Tibial nerve (tissue), 4 donors: Measurements from ENCODE around the gene TRIM52. TPM values are rescaled to one million over a fixed set of nuclear protein-coding genes. Genes with fewer than 3 reads are reported as not detected.
"Not testable (repeated sequence)": the region's sequence is repeated elsewhere in the genome, so short reads cannot be mapped to it uniquely, and the experiment has no call there.

Experiments
- DNase-seq, 2 donors: peaks; one replicate each; pipeline ENCODE4 v3.0.0-alpha.2; 2019; ENCODE audit warnings: low spot score in 2 of 2
- H3K27ac ChIP-seq, 4 donors: fragments of 200-600 bp; sonication (generic) in 3 of 4; one replicate each; pipeline ENCODE4 v1.5.1; 2017 to 2019; ENCODE audit warnings: mild to moderate bottlenecking in 1 of 4
- H3K27me3 ChIP-seq, 2 donors: fragments of 200-600 bp; sonication (generic) in 1 of 2; one replicate each; pipeline versions ENCODE4 v1.5.1 to v1.6.0; 2017 to 2019
- H3K36me3 ChIP-seq, 3 donors: fragments of 200-600 bp; sonication (generic); one replicate each; pipeline ENCODE4 v1.5.1; 2018 to 2019
- H3K4me1 ChIP-seq, 4 donors: fragments of 200-600 bp; sonication (generic) in 3 of 4; one replicate each; pipeline ENCODE4 v1.5.1; 2017 to 2019
- H3K4me3 ChIP-seq, 4 donors: fragments of 200-600 bp; sonication (generic) in 3 of 4; one replicate each; pipeline ENCODE4 v1.5.1; 2017 to 2019; ENCODE audit warnings: mild to moderate bottlenecking in 1 of 4, moderate library complexity in 1 of 4
- H3K9me3 ChIP-seq, 4 donors: fragments of 200-600 bp; sonication (generic) in 3 of 4; one replicate each; pipeline ENCODE4 v1.5.1; 2017 to 2019
- EP300 ChIP-seq, 2 donors: sonication (generic); formaldehyde crosslinking; IDR thresholded peaks; one replicate each; pipeline ENCODE4 v1.6.1; 2017; ENCODE audit warnings: antibody characterized with exemption in 2 of 2, mild to moderate bottlenecking in 1 of 2
- POLR2A ChIP-seq, 2 donors: fragments of 450-650 bp; IDR thresholded peaks; one replicate each; pipeline ENCODE4 v1.6.1; 2017; ENCODE audit warnings: antibody characterized with exemption in 2 of 2, mild to moderate bottlenecking in 2 of 2, moderate library complexity in 2 of 2
- WGBS, 2 donors: methylation state at CpG; one replicate each; pipeline ENCODE4 v1.1.5; 2018; 5-methylcytosine and 5-hydroxymethylcytosine counted together
- total RNA-seq, 4 donors: library from RNA; depleted of rRNA; stranded (reverse); fragments of >200 nt; gene quantifications; one replicate each; pipeline ENCODE4 v1.1.0, GENCODE V29; 2016
- TF ChIP-seq, protein P1 (sequence below), 5 experiments: fragments of 200-600 bp in 3 of 5; fragments of 450-650 bp in 2 of 5; sonication (generic) in 3 of 5; IDR thresholded peaks; one replicate each; pipeline ENCODE4 v1.5.1; 2016 to 2019; ENCODE audit warnings: antibody characterized with exemption in 5 of 5, mild to moderate bottlenecking in 3 of 5, moderate library complexity in 2 of 5

Gene TRIM52
- total RNA-seq, 4 donors from 2014 or later: 12.3 to 20.3 (median 16.4) TPM

DNA sequence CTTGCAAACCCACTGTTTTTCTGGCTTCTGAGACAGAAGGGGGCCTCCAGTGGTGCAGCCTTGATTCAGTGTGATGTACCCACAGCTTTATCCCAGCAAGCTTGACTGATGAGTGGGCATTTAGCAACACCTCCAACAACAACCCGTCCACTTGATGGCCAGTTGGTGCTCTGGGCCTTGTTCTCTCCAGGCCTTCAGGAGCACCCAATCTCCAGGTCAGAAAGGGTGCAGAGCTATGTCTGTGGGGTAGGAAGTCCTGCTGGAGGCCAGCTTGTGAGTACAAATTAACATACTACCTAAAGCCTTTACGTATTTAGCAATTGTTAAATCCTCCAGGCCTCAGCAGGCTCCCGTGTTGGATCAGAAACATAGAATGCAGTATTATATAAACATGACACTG lies 10.1 kb upstream of the TRIM52 start:
- peaks cover 0 to 20% (median 0%) of the 10 kb centered on the region in 3 donors for H3K36me3 ChIP-seq
- 89 to 91% methylated on average over 3 of the region's 3 CpGs for WGBS, 2 donors
- no peaks in the 10 kb centered on the region for H3K9me3 ChIP-seq
- H3K27ac ChIP-seq: no peak overlapping the region
- TF ChIP-seq, protein P1, sequence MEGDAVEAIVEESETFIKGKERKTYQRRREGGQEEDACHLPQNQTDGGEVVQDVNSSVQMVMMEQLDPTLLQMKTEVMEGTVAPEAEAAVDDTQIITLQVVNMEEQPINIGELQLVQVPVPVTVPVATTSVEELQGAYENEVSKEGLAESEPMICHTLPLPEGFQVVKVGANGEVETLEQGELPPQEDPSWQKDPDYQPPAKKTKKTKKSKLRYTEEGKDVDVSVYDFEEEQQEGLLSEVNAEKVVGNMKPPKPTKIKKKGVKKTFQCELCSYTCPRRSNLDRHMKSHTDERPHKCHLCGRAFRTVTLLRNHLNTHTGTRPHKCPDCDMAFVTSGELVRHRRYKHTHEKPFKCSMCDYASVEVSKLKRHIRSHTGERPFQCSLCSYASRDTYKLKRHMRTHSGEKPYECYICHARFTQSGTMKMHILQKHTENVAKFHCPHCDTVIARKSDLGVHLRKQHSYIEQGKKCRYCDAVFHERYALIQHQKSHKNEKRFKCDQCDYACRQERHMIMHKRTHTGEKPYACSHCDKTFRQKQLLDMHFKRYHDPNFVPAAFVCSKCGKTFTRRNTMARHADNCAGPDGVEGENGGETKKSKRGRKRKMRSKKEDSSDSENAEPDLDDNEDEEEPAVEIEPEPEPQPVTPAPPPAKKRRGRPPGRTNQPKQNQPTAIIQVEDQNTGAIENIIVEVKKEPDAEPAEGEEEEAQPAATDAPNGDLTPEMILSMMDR (IDR thresholded peaks at IDR 0.05): no peak
- no peak for TF ChIP-seq POLR2A (IDR thresholded peaks at IDR 0.05)
- no peak for TF ChIP-seq EP300 (IDR thresholded peaks at IDR 0.05)
- H3K27me3 ChIP-seq: no peaks in the 10 kb centered on the region
- H3K4me1 ChIP-seq: no peaks in the 10 kb centered on the region
- DNase-seq: peak in 1 of 2 donors; percentile 1
- H3K4me3 ChIP-seq: no peak overlapping the region

GRCh38 chr5:181267907-181268306 lies 7.0 kb upstream of the TRIM52 start:
- not testable (repeated sequence) for H3K9me3 ChIP-seq, H3K4me3 ChIP-seq, H3K27me3 ChIP-seq, H3K27ac ChIP-seq, DNase-seq
- 73 to 79% methylated on average over 12 of the region's 12 CpGs for WGBS, 2 donors
- peaks cover 0 to 10% (median 1%) of the 10 kb centered on the region in 4 donors for H3K4me1 ChIP-seq
- H3K36me3 ChIP-seq: peaks cover 0 to 34% (median 0%) of the 10 kb centered on the region in 3 donors

DNA sequence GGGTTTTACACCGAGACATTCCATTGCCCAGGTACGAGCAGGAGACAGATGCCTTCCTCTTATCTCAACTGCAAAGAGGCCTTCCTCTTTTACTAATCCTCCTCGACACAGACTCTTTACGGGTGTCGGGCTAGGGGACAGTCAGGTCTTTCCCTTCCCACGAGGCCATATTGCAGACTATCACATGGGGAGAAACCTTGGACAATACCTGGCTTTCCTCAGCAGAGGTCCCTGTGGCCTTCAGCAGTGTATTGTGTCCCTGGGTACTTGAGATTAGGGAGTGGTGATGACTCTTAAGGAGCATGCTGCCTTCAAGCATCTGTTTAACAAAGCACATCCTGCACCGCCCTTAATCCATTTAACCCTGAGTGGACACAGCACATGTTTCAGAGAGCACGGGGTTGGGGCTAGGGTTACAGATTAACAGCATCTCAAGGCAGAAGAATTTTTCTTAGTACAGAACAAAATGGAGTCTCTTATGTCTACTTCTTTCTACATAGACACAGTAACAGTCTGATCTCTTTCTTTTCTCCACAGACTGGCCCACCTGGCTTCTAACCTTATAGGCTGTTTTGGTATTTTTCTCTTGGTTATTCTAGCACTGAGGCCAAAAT lies 6.5 kb upstream of the TRIM52 start:
- not testable (repeated sequence) for DNase-seq, H3K9me3 ChIP-seq, H3K4me3 ChIP-seq, H3K27me3 ChIP-seq, H3K27ac ChIP-seq
- peaks cover 0 to 29% (median 0%) of the 10 kb centered on the region in 3 donors for H3K36me3 ChIP-seq
- 56 to 60% methylated on average over 8 of the region's 8 CpGs for WGBS, 2 donors
- peaks cover 0 to 15% (median 4%) of the 10 kb centered on the region in 4 donors for H3K4me1 ChIP-seq

- H3K4me3 ChIP-seq: no peak overlapping the region
- H3K27ac ChIP-seq: no peak overlapping the region
- WGBS, 2 donors: 48 to 59% methylated on average over 13 to 18 of the region's 18 CpGs
- TF ChIP-seq, protein P1 (IDR thresholded peaks at IDR 0.05): no peak
- TF ChIP-seq POLR2A (IDR thresholded peaks at IDR 0.05) (no peak), EP300 (IDR thresholded peaks at IDR 0.05) (no peak)
- peaks cover 0 to 21% (median 0%) of the 10 kb centered on the region in 3 donors for H3K36me3 ChIP-seq
- no peak for DNase-seq
- H3K27me3 ChIP-seq: no peaks in the 10 kb centered on the region
- H3K4me1 ChIP-seq: peaks cover 0 to 22% (median 6%) of the 10 kb centered on the region in 4 donors
- no peaks in the 10 kb centered on the region for H3K9me3 ChIP-seq
These were observed 4.2 kb upstream of the TRIM52 start for GRCh38 chr5:181265092-181265671.

- H3K27ac ChIP-seq: no peak overlapping the region
- TF ChIP-seq, protein P1 (IDR thresholded peaks at IDR 0.05): no peak
- TF ChIP-seq POLR2A (IDR thresholded peaks at IDR 0.05) (no peak), EP300 (IDR thresholded peaks at IDR 0.05) (no peak)
- peaks cover 0 to 37% (median 21%) of the 10 kb centered on the region in 4 donors for H3K4me1 ChIP-seq
- no peaks in the 10 kb centered on the region for H3K27me3 ChIP-seq
- 83 to 88% methylated on average over 5 of the region's 5 CpGs for WGBS, 2 donors
- DNase-seq: no peak
- peaks cover 0 to 21% (median 0%) of the 10 kb centered on the region in 3 donors for H3K36me3 ChIP-seq
- no peak overlapping the region for H3K4me3 ChIP-seq
- H3K9me3 ChIP-seq: no peaks in the 10 kb centered on the region
These were observed 2.7 kb upstream of the TRIM52 start for GRCh38 chr5:181263633-181264032.

DNA sequence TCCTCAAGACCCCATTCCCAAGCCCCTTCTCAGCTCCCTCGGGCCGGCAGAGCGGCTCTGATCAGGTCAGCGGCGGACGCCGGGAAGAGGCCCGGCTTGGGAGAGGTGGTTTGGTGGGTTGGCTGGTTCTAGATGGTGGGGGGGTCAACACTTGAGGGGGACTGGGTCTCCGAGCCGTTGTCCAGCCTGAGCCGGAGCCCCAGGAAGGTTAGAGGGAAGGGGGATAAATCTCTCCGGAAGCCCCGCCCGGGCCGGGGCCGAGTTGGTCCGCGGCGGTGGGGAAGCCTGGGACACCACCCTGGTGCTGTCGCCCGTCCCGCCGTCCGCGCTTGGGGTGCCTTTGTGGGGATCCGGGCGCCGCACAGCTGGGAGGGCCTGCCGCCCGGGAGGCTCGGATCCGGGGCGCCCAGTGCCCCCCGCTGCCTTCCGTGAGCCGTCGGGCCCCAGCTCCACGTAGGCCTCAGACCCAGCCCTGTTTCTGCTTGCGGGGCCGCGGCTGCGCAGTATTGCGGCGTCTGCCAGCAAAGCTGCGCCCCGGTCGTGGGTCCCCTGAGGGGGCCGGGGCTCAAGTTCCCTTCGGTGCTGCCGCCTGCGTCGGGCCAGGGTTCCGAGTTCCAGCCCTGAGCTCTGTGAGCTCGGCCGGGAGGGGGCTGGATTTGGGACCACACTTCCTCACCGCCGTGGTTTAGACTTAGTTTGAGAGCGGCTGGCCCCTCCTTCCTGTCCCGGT lies 542 bp upstream of the TRIM52 start:
- peaks cover 0 to 59% (median 35%) of the 10 kb centered on the region in 4 donors for H3K4me1 ChIP-seq
- peak overlapping the region; percentile 77 to 100 (median 98) for H3K27ac ChIP-seq
- H3K9me3 ChIP-seq: no peaks in the 10 kb centered on the region
- no peaks in the 10 kb centered on the region for H3K27me3 ChIP-seq
- peak overlapping the region; percentile 55 to 93 (median 82) for H3K4me3 ChIP-seq
- DNase-seq: peak in 1 of 2 donors; percentile 56
- 1 to 2% methylated on average over 8 to 36 of the region's 59 CpGs for whole genome bisulfite sequencing, 2 donors
- H3K36me3 ChIP-seq: peaks cover 0 to 21% (median 0%) of the 10 kb centered on the region in 3 donors
- peak in 1 of 2 donors; percentile 49 for TF ChIP-seq EP300 (IDR thresholded peaks at IDR 0.05)
- peak in 1 of 2 donors; percentile 5 for TF ChIP-seq POLR2A (IDR thresholded peaks at IDR 0.05)
- TF ChIP-seq, protein P1 (IDR thresholded peaks at IDR 0.05): no peak
